NB4 (cell line): ENCODE measurements around the gene TIMM8A.

Source experiments
- POLR2A ChIP-seq: IDR thresholded peaks from 2 replicates; pipeline ENCODE4 v1.6.1; 2011; ENCODE audit warnings: mild to moderate bottlenecking; ENCODE audit not compliant: insufficient read length; ENCODE audit errors: extremely low read depth
- TF ChIP-seq, protein P1 (sequence below): IDR thresholded peaks from one replicate; pipeline ENCODE4 v1.5.1; 2012; ENCODE audit warnings: low read depth, low read length
- TF ChIP-seq, protein P2 (sequence below): IDR thresholded peaks from 2 replicates; pipeline ENCODE4 v1.6.1; 2011; ENCODE audit warnings: low read depth, low read length

DNA sequence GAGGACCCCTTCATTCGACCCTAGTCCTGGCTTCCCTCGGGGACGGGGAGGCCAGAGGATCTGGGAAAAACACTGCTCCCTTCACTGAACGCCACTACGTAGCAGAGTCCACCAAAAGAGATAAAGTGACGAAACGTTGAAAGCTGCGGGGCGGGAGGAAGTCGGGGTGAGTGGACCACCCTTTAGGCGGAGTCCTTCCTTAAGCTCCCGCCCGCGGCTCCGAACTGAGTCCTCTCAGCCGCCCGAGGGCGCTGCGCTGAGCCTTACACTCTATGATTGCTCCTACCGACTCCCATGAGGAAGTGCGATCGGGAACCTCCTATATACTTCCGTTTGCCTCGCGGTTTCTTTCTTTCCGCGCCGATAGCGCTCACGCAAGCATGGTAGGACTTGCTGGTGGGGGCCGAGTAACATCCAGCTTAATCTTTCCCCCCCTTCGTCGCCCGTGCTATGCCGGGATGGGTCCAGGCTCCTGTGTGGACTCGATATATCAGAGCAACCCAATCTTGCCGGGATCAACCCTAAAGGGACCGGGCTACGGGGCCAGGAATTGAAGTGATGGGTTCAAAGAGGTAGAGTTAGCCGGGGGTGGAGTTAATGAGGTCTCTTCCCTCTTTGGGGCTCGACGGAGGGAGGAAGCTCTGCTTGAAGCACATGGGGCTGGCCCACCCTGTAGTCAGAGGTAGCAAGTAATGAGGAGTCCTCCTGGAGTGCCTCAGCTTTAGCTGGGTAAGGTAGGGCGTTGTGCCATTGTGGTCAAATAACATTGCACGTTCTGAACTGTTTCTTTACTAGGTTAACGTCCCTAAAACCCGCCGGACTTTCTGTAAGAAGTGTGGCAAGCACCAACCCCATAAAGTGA, 42.4 kb upstream of the TIMM8A start, which contains the start of gene RPL36A:
- TF ChIP-seq, protein P1, sequence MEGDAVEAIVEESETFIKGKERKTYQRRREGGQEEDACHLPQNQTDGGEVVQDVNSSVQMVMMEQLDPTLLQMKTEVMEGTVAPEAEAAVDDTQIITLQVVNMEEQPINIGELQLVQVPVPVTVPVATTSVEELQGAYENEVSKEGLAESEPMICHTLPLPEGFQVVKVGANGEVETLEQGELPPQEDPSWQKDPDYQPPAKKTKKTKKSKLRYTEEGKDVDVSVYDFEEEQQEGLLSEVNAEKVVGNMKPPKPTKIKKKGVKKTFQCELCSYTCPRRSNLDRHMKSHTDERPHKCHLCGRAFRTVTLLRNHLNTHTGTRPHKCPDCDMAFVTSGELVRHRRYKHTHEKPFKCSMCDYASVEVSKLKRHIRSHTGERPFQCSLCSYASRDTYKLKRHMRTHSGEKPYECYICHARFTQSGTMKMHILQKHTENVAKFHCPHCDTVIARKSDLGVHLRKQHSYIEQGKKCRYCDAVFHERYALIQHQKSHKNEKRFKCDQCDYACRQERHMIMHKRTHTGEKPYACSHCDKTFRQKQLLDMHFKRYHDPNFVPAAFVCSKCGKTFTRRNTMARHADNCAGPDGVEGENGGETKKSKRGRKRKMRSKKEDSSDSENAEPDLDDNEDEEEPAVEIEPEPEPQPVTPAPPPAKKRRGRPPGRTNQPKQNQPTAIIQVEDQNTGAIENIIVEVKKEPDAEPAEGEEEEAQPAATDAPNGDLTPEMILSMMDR, result peak; percentile 58
- TF ChIP-seq POLR2A, result peak; percentile 91
- TF ChIP-seq, protein P2, sequence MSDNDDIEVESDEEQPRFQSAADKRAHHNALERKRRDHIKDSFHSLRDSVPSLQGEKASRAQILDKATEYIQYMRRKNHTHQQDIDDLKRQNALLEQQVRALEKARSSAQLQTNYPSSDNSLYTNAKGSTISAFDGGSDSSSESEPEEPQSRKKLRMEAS, result peak; percentile 77
